Spleen (tissue), 7 donors: ENCODE data around the gene FIBCD1.

Experiments used
- CTCF ChIP-seq, 11 experiments: fragments of 200-600 bp in 7 of 11; fragments of 450-650 bp in 4 of 11; sonication (generic) in 4 of 11; IDR thresholded peaks in 8 of 11; conservative IDR thresholded peaks in 3 of 11; 1 replicate in 7 of 11; 2 replicates in 4 of 11; pipeline versions ENCODE4 v1.4.0 to v1.8.0; 2016 to 2021; ENCODE audit warnings: antibody characterized with exemption in 11 of 11, inconsistent platforms in 4 of 11, mild to moderate bottlenecking in 1 of 11
- POLR2A ChIP-seq, 3 donors: fragments of 450-650 bp; IDR thresholded peaks; one replicate each; pipeline ENCODE4 v1.5.1; 2017; ENCODE audit warnings: antibody characterized with exemption in 3 of 3, mild to moderate bottlenecking in 1 of 3
- donor health status: DM: no; HTN: no; CAD: no; lungs with moderate emphysema.
- donor health status: DM: no; HTN: no; CAD: no.
- donor health status: DM: no; HTN: no; CAD: no.

GRCh38 chr9:130931508-130932254 is 7.4 kb downstream of the FIBCD1 start:
- TF ChIP-seq POLR2A (IDR thresholded peaks at IDR 0.05) = no peak
- TF ChIP-seq CTCF (IDR thresholded peaks at IDR 0.05 in 8 of 11, conservative IDR thresholded peaks at IDR 0.05 in 3 of 11) = no peak
